T follicular helper cell (primary cell): ENCODE results near the gene ZFYVE28.

Experiments
- DNase-seq: peaks from one replicate; pipeline ENCODE4 v3.0.0-alpha.2; 2020; ENCODE audit warnings: low read depth

The ZFYVE28 gene

DNA sequence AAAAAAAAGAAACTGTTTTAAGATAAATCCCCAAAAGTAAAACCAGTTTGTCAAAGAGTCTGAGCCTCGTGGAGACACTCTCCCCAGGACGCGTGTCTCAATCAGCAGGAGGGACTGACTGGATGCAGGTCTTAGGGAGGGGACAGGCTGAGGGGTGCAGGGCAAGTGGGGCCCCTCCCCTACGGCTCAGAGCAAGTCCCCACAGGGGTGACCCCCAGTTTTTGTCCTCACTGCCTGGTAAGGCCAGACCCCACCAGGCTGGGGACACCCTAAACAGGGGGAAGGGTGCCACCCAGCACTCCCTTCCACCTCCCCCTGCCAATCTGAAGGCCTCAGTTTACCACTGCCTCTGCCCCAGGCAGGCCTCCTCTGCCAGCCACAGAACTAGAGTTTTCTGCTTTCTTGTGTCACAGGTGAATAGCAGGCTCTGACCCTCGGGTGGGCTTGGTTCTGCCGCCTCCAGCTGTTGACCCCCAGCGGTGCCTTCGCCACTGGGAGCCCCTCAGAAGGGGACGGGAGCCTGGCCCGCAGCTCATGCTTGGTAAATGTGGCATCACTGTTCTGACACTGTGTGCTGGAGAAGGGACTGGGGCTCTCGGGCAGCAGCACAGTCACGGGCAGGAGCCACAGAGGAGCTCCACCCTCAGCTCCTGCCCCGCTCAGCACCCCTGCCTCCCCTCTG lies 86.8 kb downstream of the ZFYVE28 start:
- no peak for DNase-seq

- no peak for DNase-seq
These were observed 87.4 kb downstream of the ZFYVE28 start for GRCh38 chr4:2331043-2331420.

GRCh38 chr4:2330091-2331042 lies 88.1 kb downstream of the ZFYVE28 start:
- no peak for DNase-seq

- DNase-seq: no peak
These were observed 90.9 kb downstream of the ZFYVE28 start for GRCh38 chr4:2327579-2327978.

- DNase-seq: no peak
These were observed 93.6 kb downstream of the ZFYVE28 start for GRCh38 chr4:2324891-2325290.

GRCh38 chr4:2322841-2323240 lies 95.6 kb downstream of the ZFYVE28 start:
- no peak for DNase-seq

- no peak for DNase-seq
These were observed 96.2 kb downstream of the ZFYVE28 start for GRCh38 chr4:2322227-2322626.

GRCh38 chr4:2321279-2322196 lies 96.9 kb downstream of the ZFYVE28 start:
- no peak for DNase-seq

GRCh38 chr4:2320746-2321145 lies 97.7 kb downstream of the ZFYVE28 start:
- DNase-seq: no peak

GRCh38 chr4:2320152-2320551 lies 98.3 kb downstream of the ZFYVE28 start:
- no peak for DNase-seq

GRCh38 chr4:2318885-2319284 lies 99.6 kb downstream of the ZFYVE28 start:
- DNase-seq: no peak

DNA sequence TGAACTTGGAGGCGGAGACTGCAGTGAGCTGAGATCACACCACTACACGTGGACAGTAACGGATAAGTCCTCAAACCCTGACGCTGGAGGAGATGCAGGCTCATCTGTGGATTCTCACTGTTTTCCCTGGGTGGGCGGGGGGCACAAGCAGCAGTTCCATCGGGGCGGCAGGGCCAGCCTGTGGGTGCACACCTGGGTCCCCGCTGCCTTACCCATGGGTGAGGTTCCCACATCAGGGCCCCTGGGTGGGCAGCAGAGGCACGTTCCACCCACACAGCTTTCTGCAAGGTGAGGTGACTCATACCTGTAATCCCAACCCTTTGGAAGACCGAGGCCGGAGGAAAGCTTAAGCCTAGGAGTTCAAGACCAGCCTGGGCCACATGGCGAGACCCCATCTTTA lies 100.0 kb downstream of the ZFYVE28 start:
- DNase-seq: no peak

- no peak for DNase-seq
These were observed 105.1 kb downstream of the ZFYVE28 start for GRCh38 chr4:2313366-2313765.

DNA sequence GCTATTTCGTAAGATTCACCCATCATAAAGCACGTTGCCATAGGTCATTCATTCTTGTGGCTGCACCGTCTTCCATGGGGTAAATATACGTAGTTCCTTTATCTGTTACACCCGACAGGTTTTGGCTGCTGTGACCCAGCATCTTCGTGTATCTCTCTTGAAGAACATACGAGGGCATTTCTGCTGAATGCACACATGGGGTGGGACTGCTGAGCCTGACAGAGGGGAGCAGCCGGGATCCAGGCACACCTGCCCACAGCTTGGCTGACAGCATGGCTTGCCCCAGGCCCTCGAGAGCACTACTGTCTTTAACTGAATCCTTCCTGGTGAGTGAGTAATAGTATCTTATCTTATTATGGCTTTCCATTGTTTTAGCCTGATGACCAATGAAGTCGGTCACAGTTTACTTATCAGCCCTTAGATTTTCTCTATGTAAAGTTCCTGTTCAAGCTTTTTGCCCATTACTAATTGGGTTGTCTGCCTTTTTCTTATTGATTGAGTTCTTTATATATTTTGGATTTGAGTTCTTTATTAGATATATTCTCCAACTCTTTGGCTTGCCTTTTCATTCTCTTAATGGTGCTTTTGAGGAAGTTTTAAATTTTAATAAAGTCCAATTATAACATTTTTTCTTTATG lies 111.6 kb downstream of the ZFYVE28 start:
- no peak for DNase-seq

DNA sequence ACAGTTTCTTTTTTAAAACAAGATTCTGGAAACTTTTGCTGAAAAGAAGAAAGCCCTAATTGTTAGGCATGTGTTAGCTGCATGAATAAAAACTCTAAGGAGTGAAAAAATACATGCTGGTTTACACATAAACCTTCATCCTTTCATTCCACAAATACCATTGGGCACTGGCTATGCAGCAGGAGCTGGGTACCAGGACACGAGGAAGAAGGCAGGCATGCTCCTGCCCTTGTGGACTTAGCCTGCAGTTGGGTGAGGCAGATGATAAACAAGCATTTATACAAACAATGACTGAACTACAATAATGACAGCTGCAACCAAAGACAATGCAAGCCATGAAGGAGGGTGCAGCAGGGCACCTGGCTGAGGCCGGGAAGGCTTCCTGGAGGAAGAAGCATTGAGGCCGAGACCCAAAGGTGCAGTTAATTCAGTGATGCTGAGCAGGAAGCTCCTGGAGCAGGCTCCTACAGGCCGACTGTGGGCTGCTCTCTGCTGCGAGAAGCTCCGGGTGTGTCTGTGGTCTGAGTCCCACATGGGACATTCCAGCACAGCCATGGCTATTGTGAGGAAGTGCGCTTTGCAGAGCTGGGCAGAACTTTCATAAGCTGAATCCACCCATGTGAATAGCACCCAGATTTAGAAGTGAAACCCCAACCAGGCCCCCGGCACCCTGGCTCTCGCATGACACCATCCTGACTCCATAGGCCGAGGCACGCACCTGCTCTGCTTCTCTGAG lies 112.5 kb downstream of the ZFYVE28 start:
- DNase-seq: no peak

DNA sequence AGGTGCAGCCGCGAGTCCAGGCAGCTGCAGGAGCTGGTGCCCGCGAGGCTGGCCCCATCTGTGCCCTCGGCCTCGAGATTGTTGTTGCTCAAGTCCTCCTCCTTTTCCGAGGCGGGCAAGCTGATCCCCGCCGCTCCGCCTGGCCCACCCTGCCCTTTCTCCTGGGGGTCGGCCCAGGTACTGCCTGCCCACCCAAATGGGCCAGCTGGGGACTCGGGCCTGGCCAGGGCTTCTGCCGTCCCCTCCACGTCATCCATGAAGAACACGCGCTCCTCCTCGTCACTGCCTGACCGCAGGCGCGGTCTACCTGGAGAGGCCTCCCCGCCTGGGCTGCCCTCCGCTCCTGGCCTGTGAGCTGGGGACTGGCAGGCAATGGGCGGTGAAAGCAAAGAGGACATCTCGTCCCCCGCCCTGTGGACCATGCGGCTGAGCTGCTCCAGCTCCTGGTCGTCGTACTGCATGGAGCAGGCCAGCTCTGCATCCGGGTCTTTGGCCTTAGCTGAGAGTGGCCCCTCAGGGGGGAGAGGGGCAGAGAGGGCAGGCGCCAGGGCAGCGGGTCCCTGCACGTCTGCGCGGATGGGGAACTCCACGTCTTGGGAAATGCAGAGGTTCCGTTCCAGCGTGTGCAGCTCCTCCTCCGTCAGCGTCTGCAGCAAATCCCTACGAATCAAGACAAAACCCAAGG lies 113.4 kb downstream of the ZFYVE28 start:
- no peak for DNase-seq

DNA sequence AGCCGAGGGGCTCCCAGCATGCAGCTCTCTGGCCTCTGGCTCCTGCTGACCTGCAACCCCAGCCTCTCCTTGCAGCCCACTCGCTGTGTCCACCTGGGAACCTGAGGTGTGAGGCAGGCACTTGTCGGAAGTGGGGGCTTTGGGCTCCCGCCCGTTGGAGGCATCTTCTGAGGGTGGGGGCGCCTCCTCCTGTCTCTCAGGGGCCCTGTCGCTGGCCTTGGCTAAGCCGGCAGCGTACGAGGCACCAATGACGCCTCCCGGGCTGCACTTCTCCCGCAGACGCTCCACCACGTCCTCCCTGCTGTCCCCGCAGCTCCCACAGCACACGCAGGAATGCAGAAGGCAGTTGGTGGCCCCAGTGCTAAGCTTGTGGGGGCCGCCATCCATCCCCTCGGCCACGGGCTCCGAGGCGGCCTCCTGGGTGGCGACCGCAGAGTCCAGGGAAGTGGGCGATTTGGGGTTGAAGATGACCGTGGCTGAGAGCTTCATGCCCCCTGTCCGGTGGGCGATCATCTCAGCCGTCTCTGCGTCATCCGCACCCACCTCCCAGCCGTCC lies 114.0 kb downstream of the ZFYVE28 start:
- DNase-seq: no peak

DNA sequence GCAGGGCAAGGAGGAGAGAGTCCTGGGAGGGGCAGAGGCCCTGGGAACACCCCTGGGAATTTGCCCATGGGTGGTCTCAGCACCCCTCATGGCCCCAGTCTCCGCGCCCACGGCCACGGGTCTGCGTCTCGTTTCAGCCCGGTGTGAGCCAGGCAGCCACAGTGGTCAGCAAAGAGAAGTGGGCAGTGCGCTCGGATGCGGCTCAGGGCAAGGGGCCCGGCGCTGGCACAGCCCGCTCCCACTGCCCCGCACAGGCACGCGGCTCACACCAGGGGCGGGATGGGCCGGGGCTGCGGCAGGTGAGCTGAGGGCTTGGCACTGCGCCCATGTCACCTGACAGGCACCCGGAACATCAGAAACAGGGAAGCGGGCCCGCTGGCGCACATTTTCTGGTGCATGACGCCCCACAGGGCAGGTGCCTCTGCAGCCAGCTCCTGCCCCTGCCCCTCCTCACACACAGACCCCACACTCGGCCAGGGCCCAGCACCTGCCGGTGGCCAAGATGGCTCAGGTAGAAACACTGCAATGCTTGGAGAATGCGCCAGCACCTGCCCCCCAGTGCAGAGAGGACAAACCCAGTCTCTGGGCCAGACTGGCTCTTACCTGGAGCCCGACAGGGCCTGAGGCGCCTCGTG lies 114.6 kb downstream of the ZFYVE28 start:
- no peak for DNase-seq

DNA sequence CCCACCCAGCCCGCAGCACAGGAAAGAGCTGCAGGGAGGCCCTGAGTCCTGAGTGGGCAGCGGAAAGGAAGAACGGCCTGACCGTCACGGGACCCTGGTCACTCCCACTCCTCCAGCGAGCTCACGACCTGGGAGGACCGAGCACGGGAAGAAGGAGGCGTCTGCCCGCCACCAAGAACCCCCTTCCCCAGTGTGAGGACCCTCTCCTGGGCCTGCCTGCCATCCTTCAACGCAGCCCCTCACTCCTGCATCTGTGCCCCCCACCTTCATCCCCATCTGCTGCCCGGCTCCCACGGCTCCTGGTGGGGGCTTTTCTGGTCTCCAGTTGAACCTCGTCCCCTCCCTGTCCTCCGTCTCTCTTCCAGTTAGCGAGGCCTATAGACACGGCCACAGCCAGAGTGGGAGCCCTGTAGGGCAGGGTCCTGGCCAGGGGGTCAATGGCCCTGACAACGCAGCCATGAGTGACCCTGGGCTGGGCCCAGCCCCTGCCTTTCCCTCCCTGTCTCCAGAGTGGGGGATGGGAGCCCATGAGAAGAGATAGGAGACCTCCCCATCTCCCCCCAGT lies 115.2 kb downstream of the ZFYVE28 start:
- DNase-seq: no peak
